Natural killer cell (primary cell): Measurements from ENCODE around the gene SPAG16. TPM values are rescaled to one million over a fixed set of nuclear protein-coding genes. Genes with fewer than 3 reads are reported as not detected.

Experiments used
- ATAC-seq, 3 donors: fragments of 150-1000 bp in 2 of 3; fragments of 200-7000 bp in 1 of 3; cut with Tn5 transposase; 1 replicate in 1 of 3; 2 replicates in 2 of 3; pipeline ENCODE4 v1.10.0; 2021; ENCODE audit warnings: mild to moderate bottlenecking in 2 of 3, moderate library complexity in 2 of 3
- DNase-seq, 2 donors: peaks; one replicate each; pipeline versions ENCODE4 v3.0.0 to v3.0.0-alpha.2; 2013 to 2021; ENCODE audit warnings: mixed read lengths in 1 of 2
- H3K27ac ChIP-seq: one replicate; pipeline ENCODE4 v1.5.1; 2013; ENCODE audit warnings: mild to moderate bottlenecking, low read length
- H3K27me3 ChIP-seq: one replicate; pipeline ENCODE4 v1.6.1; 2013; ENCODE audit warnings: low read length; ENCODE audit not compliant: control insufficient read depth, insufficient read depth
- H3K36me3 ChIP-seq: one replicate; pipeline ENCODE4 v1.6.1; 2013; ENCODE audit warnings: low read length; ENCODE audit not compliant: control insufficient read depth, insufficient read depth
- H3K4me1 ChIP-seq: one replicate; pipeline ENCODE4 v1.6.1; 2013; ENCODE audit warnings: low read length; ENCODE audit not compliant: control insufficient read depth, insufficient read depth
- H3K4me3 ChIP-seq: one replicate; pipeline ENCODE4 v1.5.1; 2013; ENCODE audit warnings: low read length
- H3K9me3 ChIP-seq: one replicate; pipeline ENCODE4 v1.6.1; 2013; ENCODE audit warnings: low read length; ENCODE audit not compliant: control insufficient read depth, insufficient read depth
- H3K27ac Mint-ChIP-seq, 2 donors: one replicate each; pipeline ENCODE4 v1.8.0; 2022; ENCODE audit warnings: mild to moderate bottlenecking in 2 of 2, mixed read lengths in 2 of 2, moderate library complexity in 1 of 2
- H3K27me3 Mint-ChIP-seq, 2 donors: one replicate each; pipeline ENCODE4 v1.8.0; 2022; ENCODE audit warnings: low read depth in 2 of 2, mixed read lengths in 2 of 2
- H3K36me3 Mint-ChIP-seq: one replicate; pipeline ENCODE4 v1.8.0; 2022; ENCODE audit warnings: mixed read lengths
- H3K4me1 Mint-ChIP-seq, 2 donors: one replicate each; pipeline ENCODE4 v1.8.0; 2022; ENCODE audit warnings: mixed read lengths in 2 of 2
- H3K4me3 Mint-ChIP-seq: one replicate; pipeline ENCODE4 v1.8.0; 2022; ENCODE audit warnings: mild to moderate bottlenecking, moderate library complexity, mixed read lengths
- H3K9me3 Mint-ChIP-seq, 2 donors: one replicate each; pipeline ENCODE4 v1.8.0; 2022; ENCODE audit warnings: mixed read lengths in 2 of 2
- WGBS: methylation state at CpG from one replicate; pipeline ENCODE4 v1.1.7; 2013; ENCODE audit warnings: missing lambda C conversion rate; ENCODE audit not compliant: insufficient coverage; 5-methylcytosine and 5-hydroxymethylcytosine counted together
- intact Hi-C: fragments of 100-400 bp; cut with micrococcal nuclease; formaldehyde crosslinking; loops from one replicate; pipeline ENCODE4 v1.14.2; 2022
- total RNA-seq, 4 donors: library from RNA; stranded (reverse); fragments of 120-200 nt in 1 of 4; gene quantifications; one replicate each; pipeline versions ENCODE4 v1.2.3 to v1.2.4, GENCODE V29; 2013 to 2022
- TF ChIP-seq, protein P1 (sequence below): fragments of 200-600 bp; IDR thresholded peaks from one replicate; pipeline ENCODE4 v1.8.0; 2022; ENCODE audit warnings: antibody characterized with exemption

Gene SPAG16
- total RNA-seq, 3 donors from 2014 or later (not counting 1 experiment from before 2014, with no cell fraction given), result 3.5 to 5.8 (median 4.0) TPM

DNA sequence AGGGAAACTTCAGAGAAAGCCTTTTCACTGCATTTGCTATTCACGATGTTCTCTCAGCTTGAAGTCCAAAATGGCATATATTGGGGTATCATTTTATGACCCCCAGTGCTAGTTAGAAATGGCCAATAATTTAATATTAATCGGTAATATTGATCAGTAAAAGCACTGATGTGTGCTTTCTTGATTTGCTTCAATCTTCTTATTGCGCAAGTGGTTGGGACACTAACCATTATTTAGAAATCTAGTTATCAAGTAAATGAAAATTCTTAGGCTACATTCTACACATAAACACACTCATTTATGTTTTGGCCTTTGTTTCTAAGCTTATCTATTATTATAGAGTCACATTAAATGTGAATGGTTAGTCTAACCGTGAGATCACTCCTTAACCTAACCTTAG lies 1076.9 kb downstream of the SPAG16 start:
- no peaks in the 10 kb centered on the region for H3K9me3 ChIP-seq
- H3K36me3 ChIP-seq, result no peaks in the 10 kb centered on the region
- no peaks in the 10 kb centered on the region for H3K4me1 Mint-ChIP-seq
- ATAC-seq (no peak), DNase-seq (no peak)
- no peaks in the 10 kb centered on the region for H3K27me3 ChIP-seq
- no peak overlapping the region for H3K4me3 Mint-ChIP-seq
- TF ChIP-seq, protein P1, sequence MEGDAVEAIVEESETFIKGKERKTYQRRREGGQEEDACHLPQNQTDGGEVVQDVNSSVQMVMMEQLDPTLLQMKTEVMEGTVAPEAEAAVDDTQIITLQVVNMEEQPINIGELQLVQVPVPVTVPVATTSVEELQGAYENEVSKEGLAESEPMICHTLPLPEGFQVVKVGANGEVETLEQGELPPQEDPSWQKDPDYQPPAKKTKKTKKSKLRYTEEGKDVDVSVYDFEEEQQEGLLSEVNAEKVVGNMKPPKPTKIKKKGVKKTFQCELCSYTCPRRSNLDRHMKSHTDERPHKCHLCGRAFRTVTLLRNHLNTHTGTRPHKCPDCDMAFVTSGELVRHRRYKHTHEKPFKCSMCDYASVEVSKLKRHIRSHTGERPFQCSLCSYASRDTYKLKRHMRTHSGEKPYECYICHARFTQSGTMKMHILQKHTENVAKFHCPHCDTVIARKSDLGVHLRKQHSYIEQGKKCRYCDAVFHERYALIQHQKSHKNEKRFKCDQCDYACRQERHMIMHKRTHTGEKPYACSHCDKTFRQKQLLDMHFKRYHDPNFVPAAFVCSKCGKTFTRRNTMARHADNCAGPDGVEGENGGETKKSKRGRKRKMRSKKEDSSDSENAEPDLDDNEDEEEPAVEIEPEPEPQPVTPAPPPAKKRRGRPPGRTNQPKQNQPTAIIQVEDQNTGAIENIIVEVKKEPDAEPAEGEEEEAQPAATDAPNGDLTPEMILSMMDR, result no peak
- no peak overlapping the region for H3K27ac Mint-ChIP-seq
- H3K9me3 Mint-ChIP-seq, result peaks cover 14 to 16% of the 10 kb centered on the region in 2 donors
- H3K27me3 Mint-ChIP-seq, result no peaks in the 10 kb centered on the region
- no peaks in the 10 kb centered on the region for H3K36me3 Mint-ChIP-seq
- intact Hi-C loops, result no loop called here
- no peak overlapping the region for H3K4me3 ChIP-seq
- H3K4me1 ChIP-seq, result no peaks in the 10 kb centered on the region
- no peak overlapping the region for H3K27ac ChIP-seq
- 90% methylated on average over 2 of the region's 4 CpGs for WGBS

DNA sequence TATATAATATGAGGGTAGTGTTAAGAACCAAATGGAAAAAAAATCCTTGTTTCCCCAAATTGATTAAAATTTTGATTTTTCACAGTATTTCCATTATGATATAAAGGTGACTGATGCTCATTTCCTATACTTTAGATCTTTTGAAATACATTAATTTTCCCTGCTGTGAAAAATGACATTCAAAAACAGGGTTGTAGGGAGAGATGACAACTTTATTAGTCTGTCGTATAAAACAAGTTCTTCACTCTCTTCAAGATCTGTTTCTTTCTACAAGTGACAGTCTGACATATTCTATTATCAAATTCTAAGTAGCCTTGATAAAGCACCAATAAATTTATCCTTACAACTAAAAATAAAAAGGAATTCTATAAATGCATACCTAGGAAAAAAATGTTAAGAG lies 1081.3 kb downstream of the SPAG16 start:
- H3K4me3 ChIP-seq, result no peak overlapping the region
- no CpG with 5 or more reads among the region's 1 CpG for WGBS

DNA sequence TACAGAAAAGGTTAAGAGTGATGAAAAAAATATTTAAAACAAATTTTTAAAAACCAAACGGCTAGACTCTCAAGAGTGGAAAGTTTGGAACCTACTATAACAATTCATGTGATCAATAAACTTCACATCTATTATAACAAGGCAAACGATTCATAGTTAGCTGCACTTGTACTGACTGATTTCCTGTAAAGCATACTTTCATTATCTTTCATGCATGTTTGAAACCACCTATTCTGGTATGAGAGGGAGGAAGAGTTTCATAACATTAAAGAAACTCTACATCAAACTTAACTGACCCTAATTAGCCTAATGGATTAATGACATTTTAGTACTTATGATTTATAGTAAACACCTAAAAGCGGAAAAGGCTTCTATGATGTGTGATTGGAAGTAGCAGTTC lies 1082.9 kb downstream of the SPAG16 start:
- Histone ChIP-seq H3K27ac (no peak overlapping the region), H3K4me1 (no peaks in the 10 kb centered on the region), H3K27me3 (no peaks in the 10 kb centered on the region), H3K4me3 (no peak overlapping the region), H3K9me3 (no peaks in the 10 kb centered on the region), H3K36me3 (no peaks in the 10 kb centered on the region)
- TF ChIP-seq, protein P1, result no peak
- Mint-ChIP-seq H3K27ac (no peak overlapping the region), H3K27me3 (no peaks in the 10 kb centered on the region), H3K4me1 (no peaks in the 10 kb centered on the region), H3K36me3 (no peaks in the 10 kb centered on the region), H3K9me3 (peaks cover 8 to 14% of the 10 kb centered on the region in 2 donors), H3K4me3 (no peak overlapping the region)
- 50% methylated on average over 2 of the region's 3 CpGs for WGBS
- no peak for ATAC-seq
- DNase-seq, result no peak
- intact Hi-C loops, result no loop called here

More for the DNA sequence above, 1081.3 kb downstream of the SPAG16 start:
- Mint-ChIP-seq H3K36me3 (no peaks in the 10 kb centered on the region), H3K4me1 (no peaks in the 10 kb centered on the region), H3K4me3 (no peak overlapping the region), H3K9me3 (peaks cover 8 to 12% of the 10 kb centered on the region in 2 donors), H3K27me3 (no peaks in the 10 kb centered on the region), H3K27ac (no peak overlapping the region)
- H3K9me3 ChIP-seq, result no peaks in the 10 kb centered on the region
- H3K36me3 ChIP-seq, result no peaks in the 10 kb centered on the region
- no peaks in the 10 kb centered on the region for H3K27me3 ChIP-seq
- H3K4me1 ChIP-seq, result no peaks in the 10 kb centered on the region
- TF ChIP-seq, protein P1, result no peak
- DNase-seq (no peak), ATAC-seq (no peak)
- intact Hi-C loops, result no loop called here
- no peak overlapping the region for H3K27ac ChIP-seq

DNA sequence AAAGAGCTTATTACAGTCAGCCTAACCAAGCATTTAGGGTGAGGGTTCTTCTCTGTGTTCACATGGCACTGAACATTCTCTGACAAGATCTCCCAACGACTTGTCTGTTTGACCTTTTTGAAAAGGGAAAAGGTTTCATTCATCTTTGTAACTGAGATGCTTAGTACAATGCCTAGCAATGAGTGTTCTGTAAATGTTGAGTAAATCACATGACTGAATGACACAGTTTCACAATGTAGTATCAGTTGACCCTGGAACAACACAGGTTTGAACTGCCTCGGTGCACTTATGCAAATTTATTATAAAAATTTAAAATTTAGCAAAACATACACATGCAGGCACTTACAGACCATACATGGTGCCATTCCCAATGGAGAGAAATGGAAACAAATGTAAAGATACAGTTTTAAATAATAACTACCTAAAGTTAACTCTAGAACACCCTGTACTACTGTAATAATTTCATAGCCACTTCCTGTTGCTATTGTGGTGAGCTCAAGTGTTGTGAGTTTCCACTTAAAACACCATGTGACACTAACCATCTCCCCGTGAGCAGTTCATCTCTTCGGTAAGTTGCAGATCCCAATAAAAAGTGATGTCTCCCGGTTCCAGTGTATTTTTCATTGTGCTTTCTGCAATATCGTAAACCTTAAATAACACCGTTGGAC lies 1092.5 kb downstream of the SPAG16 start:
- H3K27me3 ChIP-seq, result no peaks in the 10 kb centered on the region
- Mint-ChIP-seq H3K36me3 (no peaks in the 10 kb centered on the region), H3K27ac (no peak overlapping the region), H3K9me3 (peaks cover 5 to 9% of the 10 kb centered on the region in 2 donors), H3K4me3 (no peak overlapping the region), H3K27me3 (no peaks in the 10 kb centered on the region), H3K4me1 (peaks cover 0 to 5% of the 10 kb centered on the region in 2 donors)
- H3K27ac ChIP-seq, result no peak overlapping the region
- no peaks in the 10 kb centered on the region for H3K4me1 ChIP-seq
- intact Hi-C loops, result no loop called here
- no peaks in the 10 kb centered on the region for H3K9me3 ChIP-seq
- TF ChIP-seq, protein P1, result no peak
- DNase-seq (no peak), ATAC-seq (no peak)
- no peak overlapping the region for H3K4me3 ChIP-seq
- WGBS, result 74% methylated on average over 6 of the region's 7 CpGs
- H3K36me3 ChIP-seq, result no peaks in the 10 kb centered on the region
